Caki2 (cell line): ENCODE measurements around the gene HHIP. TPM values are rescaled to one million over a fixed set of nuclear protein-coding genes. Genes with fewer than 3 reads are reported as not detected.
A peak's percentile ranks its signal among the peaks of the same experiment; 100 is the strongest.

Experiments
- DNase-seq: peaks from one replicate; pipeline ENCODE4 v3.0.0-alpha.2; 2015; ENCODE audit warnings: low read depth
- in situ Hi-C: cut with HindIII; loops from 2 replicates; pipeline ENCODE4 v1.10.0; 2016; ENCODE audit warnings: low sequenced_read_pairs, low pct_unique_long_range_greater_than_20kb, mixed read lengths
- total RNA-seq: library from RNA; depleted of rRNA; stranded (reverse); fragments of >200 nt; shearing (Covaris generic); gene quantifications from 2 replicates; pipeline ENCODE4 v1.2.3, GENCODE V29; 2014; ENCODE audit warnings: low replicate concordance

The HHIP gene
- total RNA-seq, 1 experiment from 2014 or later: 17.2 TPM

- DNase-seq: no peak
- in situ Hi-C loops: no loop called here
Measured at GRCh38 chr4:144653781-144654545, 8.0 kb downstream of the HHIP start.

GRCh38 chr4:144655491-144655890 lies 9.5 kb downstream of the HHIP start:
- no peak for DNase-seq
- in situ Hi-C loops: no loop called here

- in situ Hi-C loops: no loop called here
- DNase-seq: no peak
Measured at GRCh38 chr4:144656850-144657249, 10.9 kb downstream of the HHIP start.

- in situ Hi-C loops: no loop called here
- no peak for DNase-seq
Measured at GRCh38 chr4:144658015-144658567, 12.1 kb downstream of the HHIP start.

GRCh38 chr4:144658903-144659302 lies 12.9 kb downstream of the HHIP start:
- in situ Hi-C loops: no loop called here
- DNase-seq: no peak

GRCh38 chr4:144659447-144659846 lies 13.5 kb downstream of the HHIP start:
- in situ Hi-C loops: no loop called here
- DNase-seq: no peak

GRCh38 chr4:144663834-144664475 lies 18.0 kb downstream of the HHIP start:
- DNase-seq: no peak
- in situ Hi-C loops: no loop called here

- peak; percentile 80 for DNase-seq
- in situ Hi-C loops: no loop called here
Measured at GRCh38 chr4:144666539-144667175, 20.7 kb downstream of the HHIP start.

- DNase-seq: peak; percentile 87
- in situ Hi-C loops: no loop called here
Measured at GRCh38 chr4:144667500-144667899, 21.5 kb downstream of the HHIP start.

GRCh38 chr4:144670776-144671175 lies 24.8 kb downstream of the HHIP start:
- in situ Hi-C loops: no loop called here
- no peak for DNase-seq

- in situ Hi-C loops: no loop called here
- DNase-seq: no peak
Measured at GRCh38 chr4:144674711-144675110, 28.8 kb downstream of the HHIP start.

- in situ Hi-C loops: no loop called here
Measured at GRCh38 chr4:144681806-144682205, 35.9 kb downstream of the HHIP start.

GRCh38 chr4:144683516-144683915 lies 37.6 kb downstream of the HHIP start:
- no peak for DNase-seq
- in situ Hi-C loops: no loop called here

More at GRCh38 chr4:144681806-144682205, 35.9 kb downstream of the HHIP start:
- no peak for DNase-seq

GRCh38 chr4:144685911-144686310 lies 40.0 kb downstream of the HHIP start:
- DNase-seq: no peak
- in situ Hi-C loops: no loop called here

GRCh38 chr4:144686921-144687320 lies 41.0 kb downstream of the HHIP start:
- no peak for DNase-seq
- in situ Hi-C loops: no loop called here

- DNase-seq: no peak
- in situ Hi-C loops: no loop called here
Measured at GRCh38 chr4:144687466-144687865, 41.5 kb downstream of the HHIP start.

GRCh38 chr4:144688035-144688569 lies 42.1 kb downstream of the HHIP start:
- DNase-seq: no peak
- in situ Hi-C loops: no loop called here

GRCh38 chr4:144689125-144689524 lies 43.2 kb downstream of the HHIP start:
- no peak for DNase-seq
- in situ Hi-C loops: no loop called here

GRCh38 chr4:144695721-144696120 lies 49.8 kb downstream of the HHIP start:
- in situ Hi-C loops: no loop called here
- no peak for DNase-seq
